ENCODE measurements around the gene GRIK2. TPM values are rescaled to one million over a fixed set of nuclear protein-coding genes. Genes with fewer than 3 reads are reported as not detected.

Gene GRIK2
- total RNA-seq, 4 donors from 2014 or later: 2.0 to 4.0 (median 2.0) TPM; not detected in 1

DNA sequence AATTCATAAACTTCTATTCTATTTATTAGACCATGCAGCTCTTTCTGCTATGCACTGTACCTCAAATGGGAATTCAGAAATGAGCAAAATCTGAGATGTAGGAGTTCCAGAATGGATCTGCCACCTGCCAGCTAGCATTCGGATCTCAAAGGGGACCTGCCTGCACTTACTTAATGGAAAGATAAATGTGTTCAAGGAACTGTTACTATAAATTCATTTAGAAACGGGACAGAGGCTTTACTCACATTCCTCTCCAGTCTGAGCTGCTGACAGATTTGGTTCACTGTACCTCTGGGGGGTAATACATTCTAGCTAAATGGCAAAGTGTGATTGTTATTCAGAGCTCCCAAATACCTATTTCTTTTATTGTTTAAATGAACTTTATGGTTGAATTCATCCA lies 384.1 kb downstream of the GRIK2 start:
- H3K27me3 ChIP-seq: no peaks in the 10 kb centered on the region
- no peak overlapping the region for H3K27ac ChIP-seq
- H3K9me3 ChIP-seq: no peaks in the 10 kb centered on the region
- H3K36me3 ChIP-seq: no peaks in the 10 kb centered on the region
- 58 to 60% methylated on average over 2 of the region's 2 CpGs for WGBS, 2 donors (ENCODE audit: low coverage in 1 of 2)
- DNase-seq: no peak
- in situ Hi-C loops (cut with MboI; ENCODE audit: low pct_ligation_motif_present in 1 of 4, low pct_unique_long_range_greater_than_20kb in 1 of 4, low sequenced_read_pairs in 3 of 4) (no loop called here), intact Hi-C loops (cut with DNase I; ENCODE audit: low total_unique reads) (no loop called here)
- no peak overlapping the region for H3K4me3 ChIP-seq
- H3K4me1 ChIP-seq: no peaks in the 10 kb centered on the region
- TF ChIP-seq POLR2A (IDR thresholded peaks at IDR 0.05): no peak

DNA sequence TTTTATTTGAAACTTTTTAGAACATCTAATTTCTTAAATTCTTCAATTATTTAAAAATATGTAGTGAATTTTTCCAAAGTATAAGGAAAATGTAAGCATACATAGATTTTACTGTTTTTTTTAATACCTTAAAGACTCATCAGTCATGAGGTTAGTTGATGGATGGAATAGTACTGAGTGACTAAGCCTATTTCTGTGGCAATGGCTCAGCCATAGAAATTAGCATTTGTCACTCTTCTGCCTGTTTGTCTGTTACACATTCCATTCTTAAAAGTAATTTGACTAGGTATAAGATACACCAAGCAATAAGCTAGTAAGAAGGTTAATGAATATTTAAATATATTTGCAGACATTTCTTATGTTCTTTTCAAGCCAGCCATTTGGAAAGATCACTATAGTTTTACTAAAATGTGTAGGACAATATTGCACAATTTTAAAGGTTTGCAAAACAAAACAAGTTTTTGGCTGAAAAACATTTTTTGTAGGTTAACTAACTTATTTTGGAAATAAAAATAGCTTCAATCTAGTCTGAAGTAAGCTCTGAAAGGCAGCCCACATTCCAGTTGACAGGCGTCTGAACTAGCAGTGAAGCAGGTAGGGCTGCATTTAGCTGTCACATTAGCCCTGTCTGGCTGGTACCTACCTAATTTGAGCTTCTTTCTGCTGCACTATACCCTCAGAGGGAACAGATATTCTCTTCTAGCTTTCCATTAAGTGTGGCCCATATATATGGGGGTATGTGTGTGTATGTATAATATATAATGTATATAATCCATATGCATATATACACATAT lies 385.7 kb downstream of the GRIK2 start:
- no peaks in the 10 kb centered on the region for H3K9me3 ChIP-seq
- DNase-seq: no peak
- H3K27ac ChIP-seq: no peak overlapping the region
- H3K27me3 ChIP-seq: no peaks in the 10 kb centered on the region
- in situ Hi-C loops (cut with MboI; ENCODE audit: low pct_ligation_motif_present in 1 of 4, low pct_unique_long_range_greater_than_20kb in 1 of 4, low sequenced_read_pairs in 3 of 4): no loop called here
- no peaks in the 10 kb centered on the region for H3K4me1 ChIP-seq
- WGBS, 2 donors (ENCODE audit: low coverage in 1 of 2): 71 to 73% methylated on average over 1 of the region's 1 CpG
- intact Hi-C loops (cut with DNase I; ENCODE audit: low total_unique reads): no loop called here
- TF ChIP-seq POLR2A (IDR thresholded peaks at IDR 0.05) (no peak), EP300 (IDR thresholded peaks at IDR 0.05; ENCODE audit: low read depth) (no peak), POLR2AphosphoS5 (IDR thresholded peaks at IDR 0.05) (no peak)
- TF ChIP-seq, protein P1, sequence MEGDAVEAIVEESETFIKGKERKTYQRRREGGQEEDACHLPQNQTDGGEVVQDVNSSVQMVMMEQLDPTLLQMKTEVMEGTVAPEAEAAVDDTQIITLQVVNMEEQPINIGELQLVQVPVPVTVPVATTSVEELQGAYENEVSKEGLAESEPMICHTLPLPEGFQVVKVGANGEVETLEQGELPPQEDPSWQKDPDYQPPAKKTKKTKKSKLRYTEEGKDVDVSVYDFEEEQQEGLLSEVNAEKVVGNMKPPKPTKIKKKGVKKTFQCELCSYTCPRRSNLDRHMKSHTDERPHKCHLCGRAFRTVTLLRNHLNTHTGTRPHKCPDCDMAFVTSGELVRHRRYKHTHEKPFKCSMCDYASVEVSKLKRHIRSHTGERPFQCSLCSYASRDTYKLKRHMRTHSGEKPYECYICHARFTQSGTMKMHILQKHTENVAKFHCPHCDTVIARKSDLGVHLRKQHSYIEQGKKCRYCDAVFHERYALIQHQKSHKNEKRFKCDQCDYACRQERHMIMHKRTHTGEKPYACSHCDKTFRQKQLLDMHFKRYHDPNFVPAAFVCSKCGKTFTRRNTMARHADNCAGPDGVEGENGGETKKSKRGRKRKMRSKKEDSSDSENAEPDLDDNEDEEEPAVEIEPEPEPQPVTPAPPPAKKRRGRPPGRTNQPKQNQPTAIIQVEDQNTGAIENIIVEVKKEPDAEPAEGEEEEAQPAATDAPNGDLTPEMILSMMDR (IDR thresholded peaks at IDR 0.05): no peak
- no peak overlapping the region for H3K4me3 ChIP-seq
- H3K36me3 ChIP-seq: no peaks in the 10 kb centered on the region

DNA sequence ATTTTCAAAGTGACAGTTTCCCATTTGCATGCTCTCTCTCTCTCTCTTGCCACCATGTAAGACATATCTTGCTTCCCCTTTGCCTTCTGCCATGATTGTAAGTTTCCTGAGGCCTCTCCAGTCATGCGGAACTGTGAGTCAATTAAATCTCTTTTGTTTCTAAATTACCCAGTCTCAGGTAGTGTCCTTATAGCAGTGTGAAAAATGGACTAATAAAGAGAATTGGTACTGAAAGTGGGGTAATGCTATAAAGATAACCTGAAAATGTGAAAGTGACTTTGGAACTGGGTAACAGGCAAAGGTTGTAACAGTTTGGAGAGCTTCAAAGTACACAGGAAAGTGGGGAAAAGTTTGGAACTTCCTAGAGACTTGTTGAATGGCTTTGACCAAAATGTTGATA lies 389.8 kb downstream of the GRIK2 start:
- no peak for DNase-seq
- H3K4me3 ChIP-seq: no peak overlapping the region
- no peaks in the 10 kb centered on the region for H3K27me3 ChIP-seq
- H3K36me3 ChIP-seq: no peaks in the 10 kb centered on the region
- H3K9me3 ChIP-seq: no peaks in the 10 kb centered on the region
- no peak for TF ChIP-seq POLR2A (IDR thresholded peaks at IDR 0.05)
- no peak for TF ChIP-seq EP300 (IDR thresholded peaks at IDR 0.05; ENCODE audit: low read depth)
- TF ChIP-seq, protein P1 (IDR thresholded peaks at IDR 0.05): no peak
- TF ChIP-seq POLR2AphosphoS5 (IDR thresholded peaks at IDR 0.05): no peak
- H3K27ac ChIP-seq: no peak overlapping the region
- in situ Hi-C loops (cut with MboI; ENCODE audit: low pct_ligation_motif_present in 1 of 4, low pct_unique_long_range_greater_than_20kb in 1 of 4, low sequenced_read_pairs in 3 of 4): no loop called here
- intact Hi-C loops (cut with DNase I; ENCODE audit: low total_unique reads): no loop called here
- no peaks in the 10 kb centered on the region for H3K4me1 ChIP-seq
- WGBS, 2 donors (ENCODE audit: low coverage in 1 of 2): 88 to 100% methylated on average over 1 of the region's 1 CpG

DNA sequence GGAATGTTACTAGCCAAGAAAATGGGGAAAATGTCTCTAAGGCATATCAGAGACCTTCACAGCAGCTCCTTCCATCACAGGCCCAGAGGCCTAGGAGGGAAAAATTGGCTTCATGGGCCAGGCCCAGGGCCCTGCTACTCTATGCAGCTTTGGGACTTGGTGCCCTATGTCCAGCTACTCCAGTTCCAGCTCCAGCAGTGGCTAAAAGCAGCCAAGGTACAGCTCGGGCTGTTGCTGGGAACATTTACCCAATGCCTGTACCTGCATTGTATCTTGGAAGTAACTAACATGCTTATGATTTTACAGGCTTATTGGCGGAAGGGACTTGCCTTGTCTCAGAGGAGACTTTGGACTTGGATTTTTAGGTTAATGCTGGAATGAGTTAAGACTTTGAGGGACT lies 390.6 kb downstream of the GRIK2 start:
- 83% methylated on average over 2 of the region's 2 CpGs; no CpG with 5 or more reads in 1 of the 2 donors for WGBS, 2 donors (ENCODE audit: low coverage in 1 of 2)
- no peak overlapping the region for H3K4me3 ChIP-seq
- TF ChIP-seq, protein P1 (IDR thresholded peaks at IDR 0.05): no peak
- TF ChIP-seq POLR2AphosphoS5 (IDR thresholded peaks at IDR 0.05) (no peak), EP300 (IDR thresholded peaks at IDR 0.05; ENCODE audit: low read depth) (no peak), POLR2A (IDR thresholded peaks at IDR 0.05) (no peak)
- DNase-seq: no peak
- no peaks in the 10 kb centered on the region for H3K4me1 ChIP-seq
- in situ Hi-C loops (cut with MboI; ENCODE audit: low pct_ligation_motif_present in 1 of 4, low pct_unique_long_range_greater_than_20kb in 1 of 4, low sequenced_read_pairs in 3 of 4): no loop called here
- no peaks in the 10 kb centered on the region for H3K36me3 ChIP-seq
- no peaks in the 10 kb centered on the region for H3K27me3 ChIP-seq
- no peak overlapping the region for H3K27ac ChIP-seq
- no peaks in the 10 kb centered on the region for H3K9me3 ChIP-seq
- intact Hi-C loops (cut with DNase I; ENCODE audit: low total_unique reads): no loop called here
